Skeletal muscle tissue (tissue), 4 donors: ENCODE results near the gene RSPH9. TPM values are rescaled to one million over a fixed set of nuclear protein-coding genes. Genes with fewer than 3 reads are reported as not detected.

Experiments used
- H3K27ac ChIP-seq: one replicate; pipeline ENCODE4 v1.7.0; 2013; ENCODE audit warnings: mild to moderate bottlenecking, low read depth, low read length, inconsistent platforms
- H3K27me3 ChIP-seq, 3 donors: one replicate each; pipeline ENCODE4 v1.7.0; 2013; ENCODE audit warnings: low read length in 3 of 3; ENCODE audit not compliant: control insufficient read depth in 3 of 3, insufficient read depth in 3 of 3
- H3K36me3 ChIP-seq, 3 donors: one replicate each; pipeline ENCODE4 v1.7.0; 2013; ENCODE audit warnings: low read length in 3 of 3; ENCODE audit not compliant: control insufficient read depth in 3 of 3, insufficient read depth in 3 of 3
- H3K4me1 ChIP-seq, 3 donors: one replicate each; pipeline ENCODE4 v1.7.0; 2013; ENCODE audit warnings: low read length in 3 of 3, mild to moderate bottlenecking in 3 of 3; ENCODE audit not compliant: control insufficient read depth in 3 of 3, insufficient read depth in 3 of 3
- H3K4me3 ChIP-seq, 3 donors: one replicate each; pipeline ENCODE4 v1.7.0; 2013; ENCODE audit warnings: low read length in 3 of 3
- H3K9ac ChIP-seq, 3 donors: one replicate each; pipeline ENCODE4 v1.7.0; 2013; ENCODE audit warnings: low read length in 3 of 3, mild to moderate bottlenecking in 3 of 3, moderate library complexity in 2 of 3, low read depth in 1 of 3
- H3K9me3 ChIP-seq, 3 donors: one replicate each; pipeline ENCODE4 v1.7.0; 2013; ENCODE audit warnings: low read length in 3 of 3; ENCODE audit not compliant: control insufficient read depth in 3 of 3
- total RNA-seq: library from RNA; depleted of rRNA; stranded (reverse); fragments of >200 nt; gene quantifications from one replicate; pipeline ENCODE4 v1.2.3, GENCODE V29; 2014
- donor health status: Osteomylitis.

The RSPH9 gene
- total RNA-seq, 1 donor from 2014 or later, result 0.52 TPM

DNA sequence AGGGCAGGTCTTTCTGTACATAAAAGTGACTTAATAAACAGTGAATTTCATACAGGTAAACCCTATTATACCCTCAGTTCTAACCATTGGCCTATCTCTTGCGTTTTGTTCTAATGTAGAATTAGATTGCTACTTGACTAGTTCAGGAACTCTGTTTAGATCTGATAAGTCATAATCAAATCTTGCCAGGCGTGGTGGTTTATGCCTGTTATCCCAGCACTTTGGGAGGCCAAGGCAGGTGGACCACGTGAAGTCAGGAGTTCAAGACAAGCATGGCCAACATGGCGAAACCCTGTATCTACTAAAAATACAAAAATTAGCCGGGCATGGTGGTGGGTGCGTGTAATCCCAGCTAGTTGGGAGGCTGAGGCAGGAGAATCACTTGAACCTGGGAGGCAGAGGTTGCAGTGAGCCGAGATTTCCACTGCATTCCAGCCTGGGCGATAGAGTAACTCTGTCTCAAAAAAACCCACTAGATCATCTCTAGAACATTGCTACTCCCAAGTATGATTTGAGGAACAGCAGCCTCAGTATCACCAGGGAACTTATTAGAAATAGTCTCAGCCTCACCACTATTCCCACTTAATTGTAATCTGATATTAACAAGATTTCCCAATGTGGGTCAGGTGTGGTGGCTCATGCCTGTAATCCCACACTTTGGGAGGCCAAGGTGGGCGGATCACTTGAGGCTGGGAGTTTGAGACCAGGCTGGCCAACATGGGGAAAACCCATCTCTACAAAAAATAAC is 27.9 kb upstream of the RSPH9 start:
- no peak overlapping the region for H3K9ac ChIP-seq
- H3K36me3 ChIP-seq, result peaks cover 24 to 38% (median 34%) of the 10 kb centered on the region in 3 donors
- no peak overlapping the region for H3K4me3 ChIP-seq
- H3K27ac ChIP-seq, result no peak overlapping the region
- H3K4me1 ChIP-seq, result no peaks in the 10 kb centered on the region
- H3K9me3 ChIP-seq, result no peaks in the 10 kb centered on the region
- no peaks in the 10 kb centered on the region for H3K27me3 ChIP-seq

DNA sequence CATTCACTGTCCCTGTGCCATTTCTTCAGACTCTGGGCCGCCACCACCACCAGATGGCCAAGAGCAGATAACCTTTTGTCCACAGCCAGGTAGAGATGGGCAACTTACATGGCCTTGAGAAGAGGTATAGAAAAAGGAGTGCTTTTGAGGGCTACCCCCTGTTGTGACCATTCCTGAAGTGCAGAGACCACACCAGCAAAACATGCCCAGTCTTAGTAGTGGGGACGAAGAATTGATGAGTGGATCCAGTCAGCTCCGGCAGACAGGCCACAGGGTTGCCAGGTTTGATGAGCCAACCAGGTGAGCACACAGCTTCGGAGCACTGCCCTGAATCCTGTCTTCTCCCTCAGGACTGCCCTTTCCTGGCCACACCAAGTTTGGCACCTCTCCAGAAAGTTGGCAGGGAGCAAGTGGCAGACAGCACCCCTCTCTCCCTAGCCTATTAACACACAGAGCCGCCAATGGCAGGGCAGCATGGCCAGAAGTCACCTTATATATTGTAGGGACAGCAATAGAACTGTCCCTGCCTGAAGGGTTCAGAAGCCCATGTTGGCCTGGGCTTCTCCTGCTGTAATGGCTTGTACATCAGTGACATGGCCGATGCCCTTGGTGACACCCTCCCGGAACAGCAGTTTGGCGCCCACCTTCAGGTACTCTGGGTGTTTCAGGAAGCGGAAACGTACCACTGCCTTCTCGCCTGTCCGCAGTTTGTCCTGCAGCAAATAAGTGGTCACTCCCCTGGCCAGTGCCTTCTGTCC is 23.6 kb upstream of the RSPH9 start:
- Histone ChIP-seq H3K4me1 (peaks cover 1 to 11% (median 4%) of the 10 kb centered on the region in 3 donors), H3K27ac (no peak overlapping the region)

DNA sequence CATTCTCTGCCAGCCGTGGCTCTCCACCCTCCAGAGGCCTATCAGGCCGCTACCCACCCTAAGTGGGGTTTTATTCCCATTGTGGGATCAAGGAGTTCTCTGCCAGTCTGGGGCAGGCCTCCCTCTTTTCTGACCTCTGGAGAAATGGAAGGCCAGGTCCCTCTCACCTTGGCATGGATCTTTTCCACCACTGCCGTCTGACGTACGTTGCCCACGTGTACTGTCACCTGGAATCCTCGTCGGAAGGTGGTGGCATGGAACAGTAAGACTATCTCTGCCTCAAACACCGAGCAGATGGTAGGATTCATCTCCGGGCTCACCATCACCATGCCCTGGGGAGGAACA is 23.0 kb upstream of the RSPH9 start:
- Histone ChIP-seq H3K4me3 (no peak overlapping the region), H3K27ac (no peak overlapping the region), H3K36me3 (peaks cover 51 to 63% (median 58%) of the 10 kb centered on the region in 3 donors), H3K9ac (no peak overlapping the region), H3K4me1 (peaks cover 2 to 12% (median 8%) of the 10 kb centered on the region in 3 donors), H3K27me3 (no peaks in the 10 kb centered on the region), H3K9me3 (no peaks in the 10 kb centered on the region)

More for the DNA sequence above, 23.6 kb upstream of the RSPH9 start:
- Histone ChIP-seq H3K4me3 (no peak overlapping the region), H3K36me3 (peaks cover 51 to 62% (median 58%) of the 10 kb centered on the region in 3 donors), H3K9ac (no peak overlapping the region), H3K27me3 (no peaks in the 10 kb centered on the region), H3K9me3 (no peaks in the 10 kb centered on the region)

DNA sequence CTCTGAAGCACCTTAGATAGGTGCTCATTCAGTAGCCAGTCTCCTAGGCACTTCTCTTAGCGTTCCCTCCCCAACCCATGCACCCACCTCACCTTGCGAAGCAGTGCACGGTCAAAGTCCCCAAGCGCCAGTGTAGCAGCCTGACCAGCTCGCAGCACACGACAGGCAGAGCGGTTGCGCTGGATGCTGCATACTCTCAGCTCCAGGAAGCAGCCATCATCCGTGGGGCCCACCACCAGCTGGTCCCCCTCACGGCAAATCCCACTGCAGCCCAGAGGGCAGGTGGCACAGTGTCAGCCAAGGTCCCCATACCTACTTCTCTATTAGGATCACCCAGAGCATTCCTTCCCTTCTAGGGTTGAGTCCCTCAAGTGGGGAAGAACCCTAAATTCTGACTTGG is 22.3 kb upstream of the RSPH9 start:
- no peak overlapping the region for H3K4me3 ChIP-seq
- no peaks in the 10 kb centered on the region for H3K9me3 ChIP-seq
- H3K27ac ChIP-seq, result no peak overlapping the region
- peaks cover 51 to 63% (median 58%) of the 10 kb centered on the region in 3 donors for H3K36me3 ChIP-seq
- H3K9ac ChIP-seq, result no peak overlapping the region
- H3K4me1 ChIP-seq, result peaks cover 10 to 19% (median 15%) of the 10 kb centered on the region in 3 donors
- no peaks in the 10 kb centered on the region for H3K27me3 ChIP-seq

DNA sequence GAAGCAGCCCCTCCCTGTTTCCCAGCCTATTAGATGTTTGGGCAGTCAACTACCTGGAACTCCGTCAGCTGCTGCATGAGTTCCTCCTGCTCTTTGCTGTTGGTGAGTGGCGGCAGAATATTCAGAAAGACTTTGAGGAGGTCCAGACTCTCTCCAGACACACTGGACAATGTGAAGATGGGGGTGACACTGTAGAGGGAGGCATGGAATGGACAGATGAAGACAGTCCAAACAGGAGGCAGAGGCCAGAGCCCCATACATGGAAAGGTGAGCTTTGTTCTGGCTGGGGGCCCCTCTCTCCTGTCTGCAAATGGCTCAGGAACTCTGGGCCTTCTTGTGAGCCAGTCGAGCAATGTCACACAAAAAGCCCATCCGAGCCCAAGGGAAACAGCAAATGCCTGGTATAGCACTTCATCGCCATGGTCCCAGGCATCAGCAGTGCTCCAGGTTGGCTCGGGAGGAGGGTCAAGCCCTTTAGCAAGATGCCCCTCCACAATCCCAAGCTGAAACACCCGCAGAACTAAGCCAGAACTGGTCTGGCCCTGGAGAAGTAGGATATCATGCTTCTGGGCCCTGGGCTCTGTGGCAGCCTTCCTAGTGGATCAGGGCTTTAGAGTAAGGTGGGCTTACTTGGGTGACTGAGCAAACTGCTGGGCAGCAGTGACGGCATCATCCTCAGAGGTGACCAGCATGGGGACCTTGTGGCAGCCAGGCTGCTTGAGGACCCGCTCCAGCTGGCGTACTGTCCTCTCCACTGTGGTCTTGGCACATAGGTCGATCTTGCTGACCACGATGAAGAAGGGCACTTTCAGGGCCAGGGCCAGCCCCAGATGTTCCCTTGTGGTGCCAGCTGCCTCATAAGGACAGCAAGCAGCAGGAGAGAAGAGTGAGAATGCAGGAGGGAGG is 20.7 kb upstream of the RSPH9 start:
- H3K27me3 ChIP-seq, result no peaks in the 10 kb centered on the region
- H3K9ac ChIP-seq, result peak overlapping the region in 2 of 3 donors; percentile 45 to 51
- H3K9me3 ChIP-seq, result no peaks in the 10 kb centered on the region
- H3K4me3 ChIP-seq, result no peak overlapping the region
- peaks cover 51 to 63% (median 58%) of the 10 kb centered on the region in 3 donors for H3K36me3 ChIP-seq
- H3K4me1 ChIP-seq, result peaks cover 19 to 25% (median 24%) of the 10 kb centered on the region in 3 donors
- no peak overlapping the region for H3K27ac ChIP-seq

DNA sequence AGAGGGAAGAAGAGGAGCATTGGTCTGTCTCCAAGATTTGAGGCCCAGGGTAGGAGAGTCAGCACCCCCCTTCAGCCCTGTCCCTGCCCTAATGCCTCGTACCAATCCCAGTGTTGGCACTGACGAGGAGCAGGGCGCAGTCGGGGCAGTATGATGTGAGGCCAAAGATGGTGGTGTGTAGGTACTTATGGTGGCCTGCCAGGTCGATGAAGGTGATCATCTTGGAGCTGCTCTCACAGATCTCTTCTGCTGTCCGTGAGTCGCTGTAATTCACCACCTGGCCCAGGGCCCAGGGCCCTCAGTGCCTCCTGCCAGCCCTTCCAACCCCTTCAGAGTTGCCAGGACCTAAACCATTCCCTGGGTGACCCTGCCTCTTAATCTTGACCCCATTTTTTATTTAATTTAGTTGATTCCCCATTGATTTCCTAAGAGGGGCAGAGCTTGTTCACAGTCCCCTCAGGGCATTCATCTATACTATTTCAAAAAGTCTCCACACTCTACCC is 20.0 kb upstream of the RSPH9 start:
- Histone ChIP-seq H3K4me3 (no peak overlapping the region), H3K9ac (peak overlapping the region in 2 of 3 donors; percentile 20 to 45), H3K4me1 (peaks cover 19 to 29% (median 28%) of the 10 kb centered on the region in 3 donors), H3K36me3 (peaks cover 51 to 62% (median 56%) of the 10 kb centered on the region in 3 donors), H3K27me3 (no peaks in the 10 kb centered on the region), H3K9me3 (no peaks in the 10 kb centered on the region), H3K27ac (no peak overlapping the region)

DNA sequence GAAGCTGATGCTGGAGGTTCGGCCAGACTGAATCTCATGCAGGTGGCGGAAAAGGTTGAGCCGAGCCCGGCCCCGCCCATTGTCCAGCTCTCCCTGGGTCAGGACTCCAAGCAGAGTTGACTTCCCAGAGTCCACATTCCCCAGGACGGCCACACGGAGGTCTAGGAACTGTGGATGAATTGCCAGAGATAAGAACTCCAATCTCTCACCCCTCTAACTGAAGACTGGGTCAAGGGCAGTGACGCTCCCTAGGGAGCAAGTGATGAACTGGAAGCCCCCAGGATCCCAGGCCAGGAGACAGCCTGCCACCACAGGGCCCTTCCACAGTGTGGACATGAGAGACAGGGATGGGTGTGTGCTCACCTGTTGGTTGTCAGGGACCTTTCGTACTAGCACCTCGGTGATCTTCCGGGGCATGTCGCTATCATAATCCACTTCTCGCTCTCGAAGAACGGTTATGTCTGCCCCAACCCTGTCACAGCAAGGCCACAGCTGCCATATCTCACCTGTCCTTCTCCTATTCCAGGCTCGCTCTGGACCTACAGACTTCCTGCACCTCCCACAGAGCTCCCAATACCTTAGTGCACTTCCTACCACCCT is 19.3 kb upstream of the RSPH9 start:
- Histone ChIP-seq H3K36me3 (peaks cover 48 to 58% (median 50%) of the 10 kb centered on the region in 3 donors), H3K4me1 (peaks cover 23 to 35% (median 33%) of the 10 kb centered on the region in 3 donors), H3K9me3 (no peaks in the 10 kb centered on the region), H3K4me3 (no peak overlapping the region), H3K27ac (no peak overlapping the region), H3K9ac (no peak overlapping the region), H3K27me3 (no peaks in the 10 kb centered on the region)

DNA sequence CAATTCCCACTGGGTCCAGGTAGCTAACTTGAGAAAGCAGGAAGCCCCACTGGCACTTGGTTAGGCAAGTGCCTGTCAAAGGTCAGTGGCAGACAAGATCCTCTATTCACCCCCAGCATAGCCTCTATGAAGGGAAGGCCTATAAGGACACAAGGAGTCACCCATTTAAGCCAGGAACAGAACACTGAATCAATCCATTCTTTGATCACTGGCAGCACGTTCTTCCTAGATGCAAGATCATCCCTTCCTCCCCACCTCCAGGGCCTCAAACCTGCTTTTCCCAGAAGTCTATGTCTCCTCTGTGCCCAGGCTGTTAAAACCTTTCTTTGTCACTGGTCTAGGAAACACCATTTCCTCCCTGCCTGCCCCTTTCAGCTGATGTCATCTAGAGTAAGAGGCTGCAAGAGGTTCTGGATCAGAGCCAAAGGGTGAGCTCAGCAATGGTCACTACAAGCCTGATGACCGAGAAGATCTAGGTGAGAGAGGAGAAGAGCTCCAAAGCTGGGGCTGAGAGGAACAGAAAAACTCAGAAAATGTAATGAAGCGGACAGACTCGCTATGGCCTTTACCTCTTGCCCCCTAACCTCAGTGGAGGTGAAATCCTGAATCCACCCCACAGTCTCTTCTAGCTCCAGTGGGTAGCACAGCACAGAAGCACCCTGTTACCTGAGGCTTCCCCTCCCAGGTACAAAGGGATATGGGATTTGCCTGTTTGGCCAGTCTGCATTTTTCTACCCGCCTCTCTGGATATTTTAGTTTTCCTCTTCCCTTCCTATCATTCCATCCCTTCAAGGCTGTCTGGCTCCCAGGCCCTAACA is 17.6 kb upstream of the RSPH9 start:
- no peaks in the 10 kb centered on the region for H3K27me3 ChIP-seq
- peak overlapping the region; percentile 46 for H3K27ac ChIP-seq

More for the DNA sequence above, 17.6 kb upstream of the RSPH9 start:
- H3K9ac ChIP-seq, result peak overlapping the region; percentile 42 to 62 (median 58)
- peaks cover 27 to 39% (median 37%) of the 10 kb centered on the region in 3 donors for H3K4me1 ChIP-seq
- H3K4me3 ChIP-seq, result peak overlapping the region; percentile 1 to 42 (median 34)
- peaks cover 32 to 40% (median 34%) of the 10 kb centered on the region in 3 donors for H3K36me3 ChIP-seq
- no peaks in the 10 kb centered on the region for H3K9me3 ChIP-seq
